Daoy (cell line): Measurements from ENCODE around the gene GLYAT. TPM values are rescaled to one million over a fixed set of nuclear protein-coding genes. Genes with fewer than 3 reads are reported as not detected.
"Not testable (repeated sequence)": the region's sequence is repeated elsewhere in the genome, so short reads cannot be mapped to it uniquely, and the experiment has no call there.

Source experiments
- DNase-seq: peaks from one replicate; pipeline ENCODE4 v3.0.0-alpha.2; 2015; ENCODE audit warnings: low read depth
- total RNA-seq: library from RNA; depleted of rRNA; stranded (reverse); fragments of >200 nt; shearing (Covaris generic); gene quantifications from 2 replicates; pipeline ENCODE4 v1.2.3, GENCODE V29; 2014

Gene GLYAT
- total RNA-seq, 1 experiment from 2014 or later = not detected

GRCh38 chr11:58744988-58745704, 13.4 kb upstream of the GLYAT start:
- DNase-seq = no peak

- no peak for DNase-seq
These were observed 11.5 kb upstream of the GLYAT start for GRCh38 chr11:58742981-58743880.

GRCh38 chr11:58742140-58742539, 10.4 kb upstream of the GLYAT start:
- DNase-seq = no peak

- DNase-seq = no peak
These were observed 9.4 kb upstream of the GLYAT start for GRCh38 chr11:58741127-58741526.

- DNase-seq = no peak
These were observed 8.7 kb upstream of the GLYAT start for GRCh38 chr11:58740447-58740846.

GRCh38 chr11:58739725-58740430, 8.1 kb upstream of the GLYAT start:
- no peak for DNase-seq

- no peak for DNase-seq
These were observed 3.1 kb upstream of the GLYAT start for GRCh38 chr11:58734681-58735490.

GRCh38 chr11:58730507-58731089, 1.1 kb downstream of the GLYAT start:
- no peak for DNase-seq

- DNase-seq = no peak
These were observed 4.3 kb downstream of the GLYAT start for GRCh38 chr11:58727415-58727797.

- DNase-seq = no peak
These were observed 4.9 kb downstream of the GLYAT start for GRCh38 chr11:58726737-58727414.

GRCh38 chr11:58719406-58720117, 12.2 kb downstream of the GLYAT start:
- no peak for DNase-seq

GRCh38 chr11:58712531-58712930, 19.2 kb downstream of the GLYAT start:
- no peak for DNase-seq

- no peak for DNase-seq
These were observed 19.9 kb downstream of the GLYAT start for GRCh38 chr11:58711832-58712231.

GRCh38 chr11:58707767-58708166, 24.0 kb downstream of the GLYAT start:
- no peak for DNase-seq

- not testable (repeated sequence) for DNase-seq
These were observed 34.9 kb downstream of the GLYAT start for GRCh38 chr11:58696825-58697224.

- no peak for DNase-seq
These were observed 38.7 kb downstream of the GLYAT start for GRCh38 chr11:58693026-58693425.

GRCh38 chr11:58691675-58692074, 40.1 kb downstream of the GLYAT start:
- no peak for DNase-seq

GRCh38 chr11:58688789-58689503, 42.8 kb downstream of the GLYAT start:
- DNase-seq = no peak
